Mammary epithelial cell (primary cell): ENCODE data around the gene RAC2.

ENCODE experiments used
- EZH2 ChIP-seq: IDR thresholded peaks from 2 replicates; pipeline ENCODE4 v1.6.1; 2012; ENCODE audit warnings: low read length, inconsistent platforms, borderline replicate concordance
- TF ChIP-seq, protein P1 (sequence below), 2 donors: IDR thresholded peaks in 1 of 2; conservative IDR thresholded peaks in 1 of 2; 2 replicates each; pipeline ENCODE4 v1.5.1; 2011 to 2012; ENCODE audit warnings: inconsistent platforms in 2 of 2, low read length in 2 of 2, mild to moderate bottlenecking in 2 of 2, control low read depth in 1 of 2, low read depth in 1 of 2; ENCODE audit not compliant: insufficient read depth in 1 of 2; ENCODE audit errors: extremely low read depth in 1 of 2

DNA sequence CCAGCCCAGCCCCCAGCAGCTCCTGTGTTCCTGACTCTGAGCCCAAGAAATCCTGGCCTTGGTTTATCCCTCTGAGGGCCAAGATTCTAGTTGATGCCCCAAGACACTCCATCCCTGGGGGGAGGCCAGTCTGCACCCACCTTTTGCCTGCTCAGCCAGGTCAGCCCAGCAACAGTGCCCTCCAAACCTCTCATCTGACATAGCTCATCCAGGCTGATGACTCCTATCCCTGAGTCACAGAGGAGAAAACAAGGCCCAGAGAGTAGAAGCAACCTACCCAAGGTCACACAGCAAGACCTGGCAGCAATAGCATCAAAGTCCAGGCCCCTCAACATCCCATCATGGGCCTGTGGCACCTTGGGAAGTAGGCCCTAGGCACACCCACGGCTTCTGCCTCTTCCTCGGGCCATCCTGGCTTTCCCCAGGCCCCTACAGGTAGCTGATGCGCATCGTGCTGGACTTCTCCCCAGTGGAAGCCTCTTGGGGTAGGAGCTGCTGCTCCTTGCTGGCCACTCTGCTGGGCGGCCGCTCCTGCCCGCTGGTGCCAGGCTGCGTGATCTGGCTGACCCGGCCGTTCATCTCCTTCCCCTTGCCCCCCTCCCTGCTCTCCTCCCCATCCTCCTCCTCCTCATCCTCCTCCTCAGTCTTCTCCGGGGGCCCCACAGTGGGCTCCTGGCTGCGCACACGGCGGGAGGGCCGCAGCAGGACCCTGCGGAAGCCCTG lies 37.8 kb downstream of the RAC2 start:
- TF ChIP-seq, protein P1, sequence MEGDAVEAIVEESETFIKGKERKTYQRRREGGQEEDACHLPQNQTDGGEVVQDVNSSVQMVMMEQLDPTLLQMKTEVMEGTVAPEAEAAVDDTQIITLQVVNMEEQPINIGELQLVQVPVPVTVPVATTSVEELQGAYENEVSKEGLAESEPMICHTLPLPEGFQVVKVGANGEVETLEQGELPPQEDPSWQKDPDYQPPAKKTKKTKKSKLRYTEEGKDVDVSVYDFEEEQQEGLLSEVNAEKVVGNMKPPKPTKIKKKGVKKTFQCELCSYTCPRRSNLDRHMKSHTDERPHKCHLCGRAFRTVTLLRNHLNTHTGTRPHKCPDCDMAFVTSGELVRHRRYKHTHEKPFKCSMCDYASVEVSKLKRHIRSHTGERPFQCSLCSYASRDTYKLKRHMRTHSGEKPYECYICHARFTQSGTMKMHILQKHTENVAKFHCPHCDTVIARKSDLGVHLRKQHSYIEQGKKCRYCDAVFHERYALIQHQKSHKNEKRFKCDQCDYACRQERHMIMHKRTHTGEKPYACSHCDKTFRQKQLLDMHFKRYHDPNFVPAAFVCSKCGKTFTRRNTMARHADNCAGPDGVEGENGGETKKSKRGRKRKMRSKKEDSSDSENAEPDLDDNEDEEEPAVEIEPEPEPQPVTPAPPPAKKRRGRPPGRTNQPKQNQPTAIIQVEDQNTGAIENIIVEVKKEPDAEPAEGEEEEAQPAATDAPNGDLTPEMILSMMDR (conservative IDR thresholded peaks at IDR 0.05 in 1 of 2, IDR thresholded peaks at IDR 0.05 in 1 of 2; ENCODE audit: extremely low read depth in 1 of 2, insufficient read depth in 1 of 2, low read depth in 1 of 2, low read length in 2 of 2), result no peak
- no peak for TF ChIP-seq EZH2
